WI38 (cell line): ENCODE data around the gene BABAM2.

Experiments used
- H3K4me3 ChIP-seq: 2 replicates; pipeline ENCODE4 v1.5.1; 2011; ENCODE audit warnings: low read depth, mild to moderate bottlenecking, control low read depth, low read length
- CTCF ChIP-seq: IDR thresholded peaks from 2 replicates; pipeline ENCODE4 v1.5.1; 2012; ENCODE audit warnings: low read depth, mild to moderate bottlenecking, control low read depth, low read length

The BABAM2 gene

GRCh38 chr2:28350196-28350595, 459.7 kb downstream of the BABAM2 start:
- H3K4me3 ChIP-seq, result no peak overlapping the region
- TF ChIP-seq CTCF, result no peak

GRCh38 chr2:28350791-28351285, 460.3 kb downstream of the BABAM2 start:
- no peak for TF ChIP-seq CTCF
- H3K4me3 ChIP-seq, result no peak overlapping the region

GRCh38 chr2:28351621-28352020, 461.1 kb downstream of the BABAM2 start:
- no peak for TF ChIP-seq CTCF
- no peak overlapping the region for H3K4me3 ChIP-seq

- H3K4me3 ChIP-seq, result no peak overlapping the region
- no peak for TF ChIP-seq CTCF
Observed at GRCh38 chr2:28352104-28352503, 461.6 kb downstream of the BABAM2 start.

GRCh38 chr2:28352610-28353195, 462.2 kb downstream of the BABAM2 start:
- TF ChIP-seq CTCF, result no peak
- H3K4me3 ChIP-seq, result no peak overlapping the region

GRCh38 chr2:28354920-28355520, 464.5 kb downstream of the BABAM2 start:
- no peak for TF ChIP-seq CTCF
- no peak overlapping the region for H3K4me3 ChIP-seq

GRCh38 chr2:28355521-28356094, 465.1 kb downstream of the BABAM2 start:
- no peak overlapping the region for H3K4me3 ChIP-seq
- no peak for TF ChIP-seq CTCF
